Adipocyte (in vitro differentiated cells): ENCODE results near the gene AATK.

Source experiments
- DNase-seq: peaks from one replicate; pipeline ENCODE4 v3.0.0-alpha.2; 2015; ENCODE audit warnings: low read depth
- H3K27me3 ChIP-seq: replicated peaks from 2 replicates; pipeline ENCODE4 v1.7.0; 2013; ENCODE audit warnings: mild to moderate bottlenecking, low read length, moderate library complexity; ENCODE audit not compliant: control insufficient read depth, insufficient read depth
- H3K36me3 ChIP-seq: 2 replicates; pipeline ENCODE4 v1.7.0; 2013; ENCODE audit warnings: low read length, mild to moderate bottlenecking, moderate library complexity; ENCODE audit not compliant: control insufficient read depth, insufficient read depth, severe bottlenecking
- H3K4me1 ChIP-seq: 2 replicates; pipeline ENCODE4 v1.7.0; 2013; ENCODE audit warnings: mild to moderate bottlenecking, low read length, moderate library complexity; ENCODE audit not compliant: control insufficient read depth, insufficient read depth
- H3K4me3 ChIP-seq: 2 replicates; pipeline ENCODE4 v1.7.0; 2013; ENCODE audit warnings: mild to moderate bottlenecking, low read length, moderate library complexity
- H3K9ac ChIP-seq: 2 replicates; pipeline ENCODE4 v1.7.0; 2013; ENCODE audit warnings: mild to moderate bottlenecking, low read length, moderate library complexity
- H3K9me3 ChIP-seq: 2 replicates; pipeline ENCODE4 v1.7.0; 2013; ENCODE audit warnings: mild to moderate bottlenecking, low read length, moderate library complexity; ENCODE audit not compliant: control insufficient read depth

AATK gene

GRCh38 chr17:81165246-81166032 is 582 bp downstream of the AATK start, which contains the start of gene PVALEF:
Gene PVALEF, plus strand, starts transcription at chr17:81165507. Its CDS starts 15,720 bp downstream, at chr17:81181227.
- Histone ChIP-seq H3K9me3 (no peaks in the 10 kb centered on the region), H3K27me3 (peaks cover 60% of the 10 kb centered on the region), H3K4me1 (no peaks in the 10 kb centered on the region), H3K9ac (no peak within 1 kb of the TSS), H3K36me3 (no peaks in the 10 kb centered on the region), H3K4me3 (no peak within 1 kb of the TSS)
- no peak for DNase-seq

- H3K4me3 ChIP-seq = no peak overlapping the region
- H3K36me3 ChIP-seq = no peaks in the 10 kb centered on the region
- no peak for DNase-seq
These were observed 1.4 kb downstream of the AATK start for GRCh38 chr17:81164371-81165245.

GRCh38 chr17:81163703-81164370 is 2.2 kb downstream of the AATK start:
- Histone ChIP-seq H3K9ac (no peak overlapping the region), H3K27me3 (peaks cover 69% of the 10 kb centered on the region), H3K4me1 (no peaks in the 10 kb centered on the region), H3K9me3 (no peaks in the 10 kb centered on the region), H3K36me3 (no peaks in the 10 kb centered on the region), H3K4me3 (no peak overlapping the region)
- DNase-seq = no peak

More at GRCh38 chr17:81164371-81165245, 1.4 kb downstream of the AATK start:
- H3K27me3 ChIP-seq = peaks cover 61% of the 10 kb centered on the region
- no peaks in the 10 kb centered on the region for H3K4me1 ChIP-seq
- no peak overlapping the region for H3K9ac ChIP-seq
- H3K9me3 ChIP-seq = no peaks in the 10 kb centered on the region

GRCh38 chr17:81163051-81163695 is 2.8 kb downstream of the AATK start:
- Histone ChIP-seq H3K9me3 (no peaks in the 10 kb centered on the region), H3K36me3 (no peaks in the 10 kb centered on the region), H3K4me1 (no peaks in the 10 kb centered on the region), H3K27me3 (peaks cover 72% of the 10 kb centered on the region), H3K9ac (no peak overlapping the region), H3K4me3 (no peak overlapping the region)
- no peak for DNase-seq

DNA sequence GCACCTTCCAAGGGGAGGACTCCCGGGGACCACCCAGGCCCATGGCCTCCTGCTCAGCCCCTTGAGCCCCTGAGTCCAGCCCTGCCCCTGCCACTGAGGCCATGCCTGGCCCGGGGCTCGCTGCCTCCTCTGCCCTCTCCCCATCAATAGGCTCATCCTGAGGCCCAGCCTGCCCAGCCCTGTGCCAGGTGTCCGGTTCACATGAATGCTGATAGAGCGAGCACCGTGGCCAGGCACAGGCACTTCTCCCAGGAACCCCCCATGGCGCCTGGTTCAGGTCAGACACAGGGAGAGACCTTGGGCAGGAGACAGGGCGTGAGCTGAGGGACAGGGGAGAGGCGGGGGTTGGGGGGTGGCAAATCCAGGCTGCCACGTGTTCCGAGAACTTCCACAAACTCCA is 3.5 kb downstream of the AATK start:
- no peak overlapping the region for H3K4me3 ChIP-seq
- H3K4me1 ChIP-seq = no peaks in the 10 kb centered on the region
- DNase-seq = no peak
- no peaks in the 10 kb centered on the region for H3K9me3 ChIP-seq
- peaks cover 67% of the 10 kb centered on the region for H3K27me3 ChIP-seq
- no peak overlapping the region for H3K9ac ChIP-seq
- H3K36me3 ChIP-seq = no peaks in the 10 kb centered on the region

DNA sequence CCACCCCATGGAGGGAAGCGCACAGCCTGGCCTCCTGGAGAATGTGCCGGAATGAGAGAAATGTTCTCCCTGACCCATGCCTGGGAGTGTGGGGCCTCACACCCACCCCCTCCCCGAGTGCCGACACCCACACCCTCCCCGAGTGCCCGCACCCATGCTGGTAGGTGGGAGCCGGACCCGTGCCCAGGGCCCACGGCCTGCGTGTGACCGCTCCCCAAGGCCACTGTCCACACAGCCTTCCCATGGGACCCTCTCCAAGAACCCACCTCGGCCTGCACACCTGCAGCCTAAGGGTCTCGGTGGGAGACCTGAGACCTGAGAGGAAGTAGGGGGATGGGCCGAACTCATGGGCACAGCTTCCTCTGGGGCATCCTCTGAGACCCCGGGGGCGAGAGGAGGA is 4.0 kb downstream of the AATK start:
- no peak for DNase-seq
- no peak overlapping the region for H3K9ac ChIP-seq
- H3K4me1 ChIP-seq = no peaks in the 10 kb centered on the region
- no peaks in the 10 kb centered on the region for H3K36me3 ChIP-seq
- no peak overlapping the region for H3K4me3 ChIP-seq
- H3K27me3 ChIP-seq = peaks cover 62% of the 10 kb centered on the region
- no peaks in the 10 kb centered on the region for H3K9me3 ChIP-seq

DNA sequence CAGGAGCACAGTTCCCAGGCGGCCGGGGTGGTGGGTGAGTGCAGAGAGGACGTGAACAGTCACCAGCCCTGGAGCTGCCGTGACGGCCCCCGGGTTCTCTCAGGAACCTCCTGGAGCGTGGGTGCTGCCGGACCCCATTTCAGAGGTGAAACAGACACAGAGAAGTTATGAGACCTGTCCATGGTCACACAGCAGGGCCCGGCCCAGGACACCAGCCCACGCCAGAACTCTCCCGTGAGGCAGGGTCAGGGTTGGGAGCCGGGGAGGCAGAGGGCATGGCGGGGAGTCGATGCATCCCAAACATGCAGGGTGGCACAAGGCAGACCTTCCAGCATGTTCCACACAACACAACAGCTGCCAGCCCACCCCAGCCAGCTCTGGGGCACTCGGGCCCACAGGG is 4.5 kb downstream of the AATK start:
- Histone ChIP-seq H3K9ac (no peak overlapping the region), H3K9me3 (no peaks in the 10 kb centered on the region), H3K4me3 (no peak overlapping the region), H3K4me1 (no peaks in the 10 kb centered on the region), H3K36me3 (no peaks in the 10 kb centered on the region), H3K27me3 (peaks cover 57% of the 10 kb centered on the region)
- no peak for DNase-seq

- Histone ChIP-seq H3K9ac (no peak overlapping the region), H3K27me3 (peaks cover 56% of the 10 kb centered on the region), H3K36me3 (no peaks in the 10 kb centered on the region), H3K9me3 (no peaks in the 10 kb centered on the region), H3K4me3 (no peak overlapping the region), H3K4me1 (no peaks in the 10 kb centered on the region)
- DNase-seq = no peak
These were observed 5.1 kb downstream of the AATK start for GRCh38 chr17:81160747-81161453.

- DNase-seq = no peak
- H3K9ac ChIP-seq = no peak overlapping the region
- no peak overlapping the region for H3K4me3 ChIP-seq
- H3K27me3 ChIP-seq = peaks cover 51% of the 10 kb centered on the region
- H3K36me3 ChIP-seq = no peaks in the 10 kb centered on the region
- H3K9me3 ChIP-seq = no peaks in the 10 kb centered on the region
- H3K4me1 ChIP-seq = no peaks in the 10 kb centered on the region
These were observed 5.7 kb downstream of the AATK start for GRCh38 chr17:81160306-81160705.

- peaks cover 47% of the 10 kb centered on the region for H3K27me3 ChIP-seq
- no peak for DNase-seq
- H3K9ac ChIP-seq = no peak overlapping the region
- no peaks in the 10 kb centered on the region for H3K36me3 ChIP-seq
- H3K4me3 ChIP-seq = no peak overlapping the region
- no peaks in the 10 kb centered on the region for H3K9me3 ChIP-seq
- no peaks in the 10 kb centered on the region for H3K4me1 ChIP-seq
These were observed 6.3 kb downstream of the AATK start for GRCh38 chr17:81159611-81160265.
